GM21360 (cell line): Measurements from ENCODE around the gene RB1.

Source experiments
- ATAC-seq: cut with Tn5 transposase; IDR thresholded peaks from one replicate; pipeline ENCODE4 v1.9.1; 2021; ENCODE audit warnings: mild to moderate bottlenecking, moderate library complexity; ENCODE audit not compliant: unreplicated experiment

Gene RB1

DNA sequence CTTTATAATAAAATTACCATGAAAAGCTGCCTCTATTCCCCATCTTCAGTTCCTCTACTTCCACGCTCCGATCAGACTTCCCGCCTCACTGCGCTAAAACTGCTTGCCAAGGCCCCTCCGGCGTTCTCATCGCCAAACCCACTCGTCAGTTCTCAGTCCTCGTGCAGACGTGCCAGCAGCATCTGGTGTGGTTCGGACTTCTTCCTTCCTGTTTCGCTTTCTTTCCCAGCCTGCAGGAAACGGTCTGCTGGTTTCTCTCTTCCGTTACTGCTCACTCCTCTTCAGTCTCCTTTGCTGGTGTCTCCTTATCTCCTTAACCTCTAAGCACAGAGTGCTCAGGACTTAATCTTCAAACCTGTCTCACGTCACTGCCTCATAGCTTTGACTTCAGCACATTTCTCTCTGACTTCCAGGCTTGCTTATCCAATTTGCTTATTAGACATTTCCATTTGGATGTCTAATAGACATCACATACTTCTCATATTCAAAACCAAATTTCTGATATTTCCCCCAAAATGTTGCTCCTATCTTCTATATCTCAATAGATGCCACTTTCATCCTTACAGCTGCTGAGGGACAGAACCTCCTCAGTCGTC, 189.0 kb downstream of the RB1 start:
- peak; percentile 73 for ATAC-seq

DNA sequence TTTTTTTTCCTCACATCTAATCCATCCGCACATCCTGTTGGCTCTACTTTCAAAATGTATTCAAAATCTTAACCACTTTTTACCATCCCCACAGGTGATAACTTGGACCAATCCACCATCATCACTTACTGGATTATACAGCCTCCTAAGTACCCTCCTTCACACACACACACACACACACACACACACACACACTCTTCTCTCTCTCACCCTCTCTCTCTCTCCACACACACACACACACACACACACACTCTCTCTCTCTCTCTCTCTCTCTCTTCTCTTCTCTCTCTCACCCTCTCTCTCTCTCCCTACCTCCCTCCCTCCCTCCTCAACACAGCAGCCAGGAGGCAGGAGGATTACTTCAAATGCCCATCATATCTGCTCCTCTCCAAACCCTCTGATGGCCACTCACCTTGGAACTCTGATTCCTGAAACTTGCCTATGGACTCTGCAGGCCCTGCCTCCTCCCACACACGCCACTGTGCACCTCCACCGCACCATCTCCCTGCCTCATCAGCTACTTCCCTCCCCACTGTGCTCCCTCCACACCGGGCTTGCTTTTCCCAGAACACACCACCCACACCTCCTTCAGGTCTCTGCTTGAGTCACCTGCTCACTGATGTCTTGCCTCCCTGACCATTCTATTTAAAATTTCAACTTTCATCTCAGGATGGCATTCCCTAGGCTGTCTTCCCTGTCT, 189.7 kb downstream of the RB1 start:
- ATAC-seq, result no peak

DNA sequence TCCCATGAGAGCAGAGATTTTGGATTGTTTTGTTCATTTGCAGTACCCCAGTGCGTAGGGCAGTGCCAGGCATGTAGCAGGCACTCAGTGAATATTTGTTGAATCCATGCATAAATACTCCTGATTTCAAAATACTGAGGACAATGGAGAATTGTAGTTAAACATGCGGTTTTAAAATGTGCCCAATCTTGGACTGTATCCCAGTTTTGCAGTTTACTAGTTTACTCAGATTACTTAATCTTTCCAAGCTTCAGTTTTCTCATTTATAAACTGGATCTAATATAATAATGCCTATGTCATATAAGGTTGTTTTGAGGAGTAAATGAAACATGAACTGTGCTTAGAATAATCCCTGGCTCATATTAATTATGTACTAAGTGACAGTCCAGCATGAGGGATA, 190.3 kb downstream of the RB1 start:
- no peak for ATAC-seq

DNA sequence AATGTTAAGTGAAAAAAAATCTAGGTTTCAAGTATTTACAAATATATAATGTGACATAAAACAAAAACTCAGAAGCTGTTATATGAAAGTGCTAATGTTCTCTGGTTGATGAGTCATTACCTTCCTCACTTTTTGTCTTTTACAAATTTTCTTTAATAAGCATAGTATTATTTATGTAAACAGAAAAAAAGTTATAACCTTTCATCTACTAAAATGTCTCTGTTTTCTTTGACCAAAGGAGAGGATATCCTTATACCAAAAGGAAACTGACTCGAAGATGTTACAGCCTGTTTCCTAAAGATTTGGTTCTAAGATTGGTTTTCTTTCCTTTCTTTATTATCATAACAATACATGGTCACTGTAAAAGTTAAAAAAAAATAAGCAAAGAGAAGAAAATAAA, 191.3 kb downstream of the RB1 start:
- no peak for ATAC-seq

DNA sequence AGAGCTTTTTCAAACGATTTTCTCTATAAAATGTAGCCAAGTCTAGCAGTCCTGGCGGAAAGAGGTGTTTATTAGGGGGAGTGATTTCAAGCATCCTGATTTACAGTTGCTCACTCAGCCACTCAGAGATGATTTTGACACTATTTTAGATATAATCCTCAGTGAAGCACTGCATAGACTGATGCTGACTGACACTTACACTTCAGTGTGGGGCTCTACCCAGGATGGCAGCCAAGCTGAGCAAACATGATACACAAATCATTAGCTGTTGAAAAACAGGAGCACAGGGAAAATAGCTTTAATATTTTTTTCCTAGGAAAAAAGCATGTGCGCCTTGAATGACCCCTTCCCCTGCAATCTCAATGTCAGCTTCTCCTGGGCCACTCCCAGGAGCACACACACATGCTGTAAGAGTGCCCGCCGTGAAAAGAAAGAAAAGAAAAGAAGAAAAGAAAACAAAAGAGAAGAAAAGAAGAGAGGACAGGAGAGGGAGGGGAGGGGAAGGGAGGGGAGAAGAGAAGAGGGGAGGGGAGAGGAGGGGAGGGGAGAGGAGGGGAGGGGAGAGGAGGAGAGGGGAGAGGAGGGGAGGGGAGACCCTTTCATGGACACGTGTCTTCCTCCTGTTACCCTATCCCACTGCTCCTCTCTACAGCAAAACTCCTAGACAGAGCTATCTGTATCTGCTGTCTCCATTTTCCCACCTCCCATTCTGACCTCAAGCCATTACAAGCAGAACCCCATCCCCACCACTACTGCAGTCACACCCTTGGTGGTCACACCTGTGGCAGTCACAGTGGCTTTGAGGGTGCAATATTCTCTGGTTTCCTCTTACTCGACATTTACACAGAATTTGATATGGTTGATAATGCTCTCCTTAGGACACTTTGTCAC, 193.0 kb downstream of the RB1 start:
- ATAC-seq, result no peak

DNA sequence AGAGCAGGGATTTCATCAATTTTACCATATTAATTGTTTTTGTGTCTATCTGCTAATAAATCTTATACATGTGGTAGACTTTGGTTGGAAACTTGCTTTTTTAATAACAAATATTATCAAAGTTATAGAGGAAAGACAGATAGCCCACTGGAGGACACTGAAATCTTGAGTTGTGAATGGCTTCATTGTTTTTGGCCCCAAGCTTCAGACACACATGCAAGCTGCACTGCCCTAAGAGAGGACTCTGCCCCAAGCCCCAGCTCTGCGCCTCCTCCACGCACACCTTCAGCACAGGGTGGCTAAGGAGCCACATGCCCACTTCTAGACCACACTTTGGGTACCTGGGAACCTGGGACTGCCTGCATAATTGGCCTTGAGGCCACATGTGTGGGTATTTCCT, 194.1 kb downstream of the RB1 start:
- no peak for ATAC-seq

DNA sequence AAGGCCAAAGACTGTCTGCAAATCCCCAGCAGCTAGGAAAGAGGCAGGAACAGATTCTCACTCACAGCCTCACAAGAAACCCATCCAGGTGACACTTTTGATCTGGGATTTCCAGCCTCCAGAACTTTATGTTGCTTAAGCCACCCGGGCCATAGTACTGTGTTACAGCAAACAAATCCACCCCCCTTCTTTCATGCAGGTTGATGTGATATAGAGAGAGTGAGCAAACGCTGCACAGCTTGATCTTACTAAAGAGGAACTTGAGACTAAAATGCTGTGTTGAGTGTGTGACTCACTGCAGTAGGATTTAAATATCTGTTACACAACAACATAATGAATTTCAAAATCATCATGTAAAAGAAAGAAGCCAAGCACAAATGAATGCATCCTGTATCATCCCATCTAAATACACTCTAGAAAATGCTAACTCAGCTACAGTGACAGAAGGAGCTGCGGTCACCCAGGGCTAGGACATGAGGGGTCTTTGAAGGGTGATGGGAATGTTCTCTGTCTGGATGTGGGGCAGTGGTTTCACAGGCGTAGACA, 197.2 kb downstream of the RB1 start:
- ATAC-seq, result no peak

DNA sequence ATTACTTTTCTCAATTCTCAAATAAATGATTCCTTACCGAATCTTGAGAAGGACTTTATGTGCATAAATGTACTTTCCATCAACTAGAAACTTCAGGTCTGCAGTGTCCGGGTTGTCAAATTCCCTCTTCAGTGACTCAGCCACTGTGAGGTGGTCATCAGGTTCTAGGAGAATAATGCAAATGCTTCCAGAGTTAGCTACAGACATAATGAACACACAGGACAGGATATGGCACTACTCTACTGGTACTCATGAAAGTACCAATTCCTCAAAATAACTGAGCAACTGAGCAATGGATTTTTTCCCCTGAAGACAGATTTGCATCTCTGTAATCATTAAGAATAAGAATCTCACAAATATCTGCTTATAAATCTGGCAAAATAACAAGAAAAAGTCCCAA, 198.2 kb downstream of the RB1 start:
- peak; percentile 34 for ATAC-seq

DNA sequence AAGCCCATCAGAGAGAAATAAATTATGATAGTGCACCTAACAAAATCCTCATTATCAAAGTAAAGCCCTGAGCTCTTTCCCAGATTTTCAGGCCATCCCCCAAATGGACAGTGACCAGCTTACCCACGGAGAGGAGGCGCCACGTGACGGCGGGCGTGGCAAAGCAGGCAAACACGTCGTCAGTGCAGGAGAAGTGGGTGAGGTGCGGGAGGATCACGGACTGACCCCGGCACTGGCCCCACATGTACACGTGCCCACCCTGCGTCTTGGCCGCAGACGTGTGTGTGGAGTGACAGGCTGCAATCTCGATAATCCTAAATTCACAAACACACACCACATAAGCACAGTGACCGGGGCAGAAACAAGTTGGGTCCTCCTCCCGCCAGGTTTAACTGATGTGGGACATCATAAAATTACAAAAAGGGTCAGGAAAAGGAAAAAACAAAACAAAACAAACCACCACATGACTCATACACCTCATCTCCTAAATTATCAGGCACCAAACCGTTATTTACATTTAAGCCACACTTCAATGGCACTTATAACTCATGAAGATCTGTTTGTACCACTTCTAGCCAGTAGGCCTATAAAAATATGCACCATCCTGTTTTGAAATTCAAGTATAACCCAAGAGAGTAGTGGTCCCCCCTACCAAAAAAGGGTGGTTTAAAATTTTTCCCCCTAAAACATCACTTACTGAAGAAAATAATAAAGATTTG, 199.2 kb downstream of the RB1 start:
- no peak for ATAC-seq

DNA sequence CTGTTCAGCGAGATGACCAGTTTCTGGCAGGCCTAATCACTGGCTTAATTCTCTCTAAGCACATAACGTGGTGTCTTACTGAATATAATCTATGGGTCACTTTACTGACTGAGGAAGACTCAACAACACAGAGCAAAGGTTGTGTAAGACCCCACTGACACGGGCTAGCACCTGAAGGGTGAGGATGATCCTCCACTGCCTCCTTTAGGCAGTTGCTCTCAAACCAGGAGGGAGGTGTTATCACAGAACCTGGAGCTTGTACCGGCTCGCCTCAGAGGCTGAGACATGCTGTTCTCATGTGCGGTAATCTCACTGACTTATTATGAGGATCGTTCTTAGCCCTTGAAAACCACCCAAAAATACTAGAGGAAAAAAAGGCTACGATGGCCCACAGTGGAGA, 201.1 kb downstream of the RB1 start:
- ATAC-seq, result no peak

DNA sequence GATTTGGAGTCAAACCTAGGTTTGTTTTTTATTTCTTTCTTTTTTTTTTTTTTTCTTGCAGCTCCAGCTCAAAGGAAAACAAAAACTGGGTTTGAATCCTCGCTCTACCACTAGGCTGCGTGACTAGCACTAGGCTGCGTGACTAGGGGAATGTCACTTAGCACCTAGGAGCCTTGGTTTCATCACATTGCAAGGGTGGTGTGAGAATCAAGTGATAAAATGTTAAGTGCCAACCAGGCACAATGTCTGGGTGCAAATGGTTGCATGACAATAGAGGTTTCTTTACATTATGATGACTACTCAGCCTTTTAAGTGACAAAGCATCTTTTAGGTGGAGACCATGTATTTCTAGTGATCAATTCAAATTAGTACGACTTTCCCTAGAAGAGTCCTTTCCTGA, 201.5 kb downstream of the RB1 start:
- no peak for ATAC-seq

DNA sequence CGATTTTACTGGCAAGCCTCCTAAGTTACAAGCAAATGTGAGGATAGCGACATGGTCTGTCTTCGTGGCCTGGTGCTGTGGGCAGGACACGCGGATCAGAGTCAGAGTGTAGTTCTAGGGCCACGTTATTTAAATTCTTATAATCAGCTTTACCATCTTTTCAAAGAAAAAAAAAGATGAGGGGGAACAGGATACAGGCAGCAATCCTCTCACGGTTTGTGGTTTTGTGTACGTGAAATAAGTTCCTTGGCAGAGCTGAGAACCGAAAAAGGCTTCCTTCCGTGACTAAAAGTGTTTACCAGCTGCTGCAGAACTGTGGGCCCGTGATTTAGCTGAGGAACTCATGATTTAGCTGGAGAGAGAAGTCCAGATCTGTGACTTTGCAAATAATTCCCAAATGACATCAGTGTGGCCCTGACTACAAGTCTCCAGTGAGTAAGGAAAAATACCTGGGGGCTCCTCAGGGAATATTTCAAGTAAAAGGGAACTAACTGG, 202.1 kb downstream of the RB1 start:
- ATAC-seq, result peak; percentile 65

DNA sequence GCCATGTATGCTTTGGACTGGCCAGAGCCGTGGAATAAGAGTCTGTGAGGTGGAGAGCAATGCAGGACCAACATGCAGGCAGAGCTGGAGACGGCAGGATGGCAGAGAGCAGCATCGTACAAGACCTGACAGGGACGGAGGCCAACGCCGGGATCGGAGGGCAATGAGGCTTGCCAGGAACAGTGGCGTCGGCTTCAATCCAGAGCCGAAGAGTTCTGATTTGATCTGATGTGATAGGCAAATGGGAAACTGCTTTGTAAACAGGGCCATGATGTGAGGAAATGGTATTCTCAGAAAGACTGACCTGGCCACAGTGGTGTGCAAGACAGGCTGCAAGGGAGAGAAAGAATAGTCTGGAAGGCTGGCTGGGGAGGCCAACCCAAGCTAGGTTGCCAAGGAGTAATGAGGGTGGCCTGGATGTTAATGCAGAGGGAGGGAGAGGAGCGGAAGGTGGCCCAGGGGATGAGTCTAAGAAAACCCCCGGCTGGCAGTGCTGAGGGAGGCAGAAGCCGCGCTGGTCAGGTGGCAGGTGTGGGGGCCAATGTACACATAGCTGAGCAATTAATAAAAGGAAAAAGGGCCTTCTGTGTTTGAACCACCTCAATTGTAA, 202.6 kb downstream of the RB1 start:
- ATAC-seq, result peak; percentile 25

DNA sequence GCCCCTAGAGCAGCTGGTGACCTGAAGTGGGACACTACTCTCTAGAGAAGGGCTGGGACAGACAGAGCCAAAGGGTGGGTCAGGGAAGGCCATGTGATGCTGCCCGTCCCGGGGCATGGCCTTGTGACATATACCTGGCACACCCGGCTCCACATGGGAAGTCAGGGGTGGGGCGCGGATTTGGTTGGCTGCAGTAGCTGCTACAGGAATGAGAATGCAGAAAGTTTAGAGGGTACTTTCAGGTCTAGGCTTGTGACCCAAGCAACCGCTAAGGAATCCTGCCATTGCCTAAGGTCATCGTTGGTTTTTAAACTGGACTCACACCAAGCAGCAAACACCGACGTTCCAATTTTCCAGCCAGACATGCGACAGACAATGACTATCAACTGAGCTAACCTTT, 203.5 kb downstream of the RB1 start:
- no peak for ATAC-seq

DNA sequence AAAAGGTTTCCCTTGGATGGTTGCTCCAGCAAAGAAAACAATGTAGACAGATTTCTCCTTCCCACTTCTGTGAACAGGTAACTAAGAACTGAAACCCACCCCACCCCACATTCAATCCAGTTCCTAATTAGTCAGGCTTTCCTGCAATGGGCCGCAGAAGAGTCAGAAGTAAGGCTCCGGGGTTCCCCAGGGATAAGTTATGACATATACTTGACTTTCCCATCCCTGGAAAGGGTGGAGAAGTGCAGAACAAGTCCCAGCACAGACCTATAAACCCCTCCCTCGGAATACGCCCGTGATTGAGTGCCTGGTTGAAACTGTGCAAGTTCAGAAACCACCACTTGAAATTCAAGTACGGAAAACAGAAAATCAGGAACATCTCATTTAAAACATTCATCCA, 204.5 kb downstream of the RB1 start:
- no peak for ATAC-seq

DNA sequence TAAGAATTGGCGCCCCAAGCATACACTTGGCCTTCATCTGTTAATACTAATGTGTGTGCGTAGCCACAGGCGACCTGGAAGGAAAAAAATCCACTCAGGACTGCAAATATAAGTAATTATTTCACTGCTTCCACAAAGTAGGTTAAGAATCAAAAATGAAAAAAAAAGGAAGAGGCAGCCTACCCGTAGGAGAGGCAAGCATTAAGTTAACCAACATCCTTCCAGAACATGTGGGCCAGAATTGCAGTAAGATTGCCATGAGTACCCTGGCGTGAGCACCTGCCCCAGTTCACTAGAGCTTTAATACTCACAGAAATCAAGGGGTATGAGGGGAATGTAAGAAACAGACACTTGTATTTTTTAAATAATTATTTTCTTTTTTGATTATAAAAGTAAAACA, 207.1 kb downstream of the RB1 start:
- no peak for ATAC-seq

DNA sequence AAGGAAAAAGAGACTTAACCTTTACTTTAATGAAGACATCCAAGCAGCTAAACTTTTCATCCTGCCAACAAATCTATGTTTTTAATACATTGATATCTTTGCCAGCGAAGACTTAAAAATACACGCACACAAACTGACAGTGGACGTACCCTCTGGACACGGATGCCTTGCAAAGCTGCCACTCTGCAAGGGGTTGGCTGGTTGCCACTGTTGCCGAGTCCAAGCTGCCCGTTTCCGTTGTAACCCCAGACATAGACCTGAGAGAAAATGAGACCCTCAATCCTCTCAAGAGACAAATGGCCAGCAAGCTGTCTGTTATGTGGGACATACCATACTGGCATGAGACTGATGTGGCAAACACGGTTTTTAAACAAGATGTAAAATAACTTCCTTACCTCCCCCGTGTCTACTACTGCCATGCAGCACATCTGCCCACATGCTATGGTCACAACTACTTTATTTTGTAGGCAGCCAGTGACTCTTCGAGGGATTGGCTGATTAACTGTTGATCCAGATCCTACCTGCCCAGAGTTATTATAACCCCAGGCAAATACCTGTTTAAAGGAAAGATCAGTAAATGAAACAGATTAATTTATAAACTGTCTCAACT, 208.2 kb downstream of the RB1 start:
- no peak for ATAC-seq

DNA sequence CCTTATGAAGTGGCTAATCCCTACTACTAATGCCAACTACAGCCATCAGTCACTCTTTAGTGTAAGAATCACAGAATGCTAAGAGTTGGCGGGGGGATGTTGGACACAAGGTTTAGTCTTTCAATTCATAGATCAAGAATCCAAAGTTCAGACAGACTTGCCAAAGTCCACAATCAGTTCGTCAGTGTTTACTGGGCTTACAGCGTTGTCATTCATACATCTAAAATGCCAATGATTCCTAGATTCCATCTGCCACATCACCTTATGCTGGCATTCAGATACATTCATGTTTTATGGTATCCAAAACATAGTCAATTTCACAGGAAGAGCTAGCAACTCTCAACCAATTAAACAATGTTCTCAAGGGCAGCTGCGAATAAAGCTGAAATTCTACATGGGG, 211.2 kb downstream of the RB1 start:
- no peak for ATAC-seq

DNA sequence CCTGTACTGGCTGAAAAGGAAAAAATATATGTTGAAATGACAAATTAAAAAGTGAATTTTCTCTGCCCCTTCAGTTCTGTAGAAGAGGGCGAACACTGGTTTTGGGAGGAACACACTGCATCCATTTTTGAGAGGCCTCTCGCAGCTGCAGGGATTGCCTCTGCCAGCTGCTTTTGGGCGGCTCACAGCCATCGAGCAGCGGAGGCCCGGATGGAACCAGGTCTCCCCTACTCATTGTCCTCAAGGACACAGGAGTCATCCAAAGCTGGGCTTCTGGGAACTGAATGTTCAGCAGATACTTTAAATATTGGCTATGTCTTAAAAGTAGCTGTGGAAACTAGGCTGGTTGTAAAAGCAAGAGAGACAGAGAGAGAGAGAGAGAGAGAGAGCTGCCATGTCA, 212.2 kb downstream of the RB1 start:
- ATAC-seq, result no peak

DNA sequence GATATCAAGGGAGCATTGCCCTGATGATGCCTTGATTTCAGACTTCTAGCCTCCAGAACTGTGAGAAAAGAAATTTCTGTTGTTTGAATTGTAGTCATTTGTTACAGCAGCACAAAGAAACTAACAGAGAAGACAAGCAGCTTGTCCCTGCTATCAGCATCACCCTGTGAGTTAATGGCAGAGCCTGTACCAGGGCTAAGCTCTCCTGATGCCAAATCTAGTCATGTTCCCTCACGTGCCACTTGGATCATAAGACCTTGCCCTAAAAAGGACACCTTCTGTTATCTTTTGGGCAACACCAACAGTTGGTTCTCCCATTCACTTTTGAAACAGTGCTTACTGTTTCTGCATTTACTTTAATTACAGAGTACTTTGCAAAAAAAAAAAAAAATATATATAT, 214.5 kb downstream of the RB1 start:
- ATAC-seq, result no peak
